SK-N-SH treated with all-trans-retinoic acid at 6 μM for 48 hours (cell line): ENCODE measurements around the gene NPFF.

Experiments used
- ATAC-seq: fragments of 200-7000 bp; cut with Tn5 transposase; 3 replicates; pipeline ENCODE4 v1.9.1; 2020; ENCODE audit warnings: mild to moderate bottlenecking, moderate library complexity
- ARNTL ChIP-seq: fragments of 450-650 bp; formaldehyde crosslinking; IDR thresholded peaks from 2 replicates; pipeline ENCODE4 v1.5.0; 2020; ENCODE audit warnings: low read depth, mild to moderate bottlenecking, moderate library complexity, borderline replicate concordance
- BACH2 ChIP-seq: fragments of 250-450 bp; sonication (Bioruptor Pico); IDR thresholded peaks from 2 replicates; pipeline ENCODE4 v1.9.0; 2021; ENCODE audit warnings: mild to moderate bottlenecking, borderline replicate concordance
- CREB5 ChIP-seq: fragments of 250-450 bp; sonication (Bioruptor Pico); IDR thresholded peaks from 2 replicates; pipeline ENCODE4 v1.5.1; 2020; ENCODE audit warnings: low read depth, mild to moderate bottlenecking, moderate library complexity
- CSDC2 ChIP-seq: fragments of 250-450 bp; sonication (Bioruptor Pico); IDR thresholded peaks from 2 replicates; pipeline ENCODE4 v1.5.0; 2020; ENCODE audit warnings: mild to moderate bottlenecking, moderate library complexity
- CSRNP3 ChIP-seq: fragments of 250-450 bp; sonication (Bioruptor Pico); IDR thresholded peaks from 2 replicates; pipeline ENCODE4 v1.5.1; 2021; ENCODE audit warnings: mild to moderate bottlenecking, moderate library complexity
- ESRRG ChIP-seq: fragments of 250-450 bp; sonication (Bioruptor Pico); IDR thresholded peaks from 2 replicates; pipeline ENCODE4 v1.6.1; 2021; ENCODE audit warnings: mild to moderate bottlenecking
- ISL1 ChIP-seq: fragments of 250-450 bp; sonication (Bioruptor Pico); IDR thresholded peaks from 2 replicates; pipeline ENCODE4 v2.1.2; 2022; ENCODE audit warnings: mild to moderate bottlenecking, moderate library complexity
- OSR1 ChIP-seq: fragments of 250-450 bp; sonication (Bioruptor Pico); IDR thresholded peaks from 2 replicates; pipeline ENCODE4 v1.8.0; 2022; ENCODE audit warnings: moderate library complexity, mild to moderate bottlenecking, inconsistent platforms
- PPARA ChIP-seq: fragments of 250-450 bp; sonication (Bioruptor Pico); IDR thresholded peaks from 2 replicates; pipeline ENCODE4 v1.5.0; 2020; ENCODE audit warnings: mild to moderate bottlenecking, borderline replicate concordance
- RARB ChIP-seq: fragments of 250-450 bp; sonication (Bioruptor Pico); IDR thresholded peaks from 2 replicates; pipeline ENCODE4 v1.8.0; 2021; ENCODE audit warnings: mild to moderate bottlenecking, moderate library complexity
- SNAI2 ChIP-seq: fragments of 250-450 bp; sonication (Bioruptor Pico); IDR thresholded peaks from 2 replicates; pipeline ENCODE4 v1.5.0; 2020; ENCODE audit warnings: mild to moderate bottlenecking, moderate library complexity
- TCF4 ChIP-seq: fragments of 250-450 bp; sonication (Bioruptor Pico); IDR thresholded peaks from 2 replicates; pipeline ENCODE4 v1.8.0; 2021; ENCODE audit warnings: mild to moderate bottlenecking, moderate library complexity, borderline replicate concordance
- TOX ChIP-seq: fragments of 250-450 bp; sonication (Bioruptor Pico); IDR thresholded peaks from 2 replicates; pipeline ENCODE4 v1.8.0; 2021; ENCODE audit warnings: mild to moderate bottlenecking, moderate library complexity, borderline replicate concordance
- TSHZ2 ChIP-seq: fragments of 250-450 bp; sonication (Bioruptor Pico); IDR thresholded peaks from 2 replicates; pipeline ENCODE4 v1.5.0; 2020; ENCODE audit warnings: mild to moderate bottlenecking, moderate library complexity
- ZC3H10 ChIP-seq: fragments of 250-450 bp; sonication (Bioruptor Pico); IDR thresholded peaks from 2 replicates; pipeline ENCODE4 v1.5.1; 2021; ENCODE audit warnings: mild to moderate bottlenecking, moderate library complexity
- ZFP3 ChIP-seq: fragments of 250-450 bp; sonication (Bioruptor Pico); IDR thresholded peaks from 2 replicates; pipeline ENCODE4 v1.5.0; 2020; ENCODE audit warnings: mild to moderate bottlenecking, moderate library complexity
- ZFP30 ChIP-seq: fragments of 450-650 bp; formaldehyde crosslinking; IDR thresholded peaks from 2 replicates; pipeline ENCODE4 v1.5.0; 2022; ENCODE audit warnings: mild to moderate bottlenecking, moderate library complexity
- ZNF565 ChIP-seq: fragments of 450-650 bp; formaldehyde crosslinking; conservative IDR thresholded peaks from 2 replicates; pipeline ENCODE4 v1.5.0; 2020; ENCODE audit warnings: low read depth, mild to moderate bottlenecking, moderate library complexity
- ZNF70 ChIP-seq: fragments of 450-650 bp; formaldehyde crosslinking; IDR thresholded peaks from 2 replicates; pipeline ENCODE4 v1.5.0; 2020; ENCODE audit warnings: mild to moderate bottlenecking, moderate library complexity
- ZNF8 ChIP-seq: fragments of 450-650 bp; formaldehyde crosslinking; IDR thresholded peaks from 2 replicates; pipeline ENCODE4 v1.5.0; 2020; ENCODE audit warnings: mild to moderate bottlenecking, moderate library complexity
- TF ChIP-seq, protein P1 (sequence below): fragments of 250-450 bp; sonication (Bioruptor Pico); IDR thresholded peaks from 2 replicates; pipeline ENCODE4 v1.8.0; 2021; ENCODE audit warnings: low read depth, mild to moderate bottlenecking, moderate library complexity, borderline replicate concordance

Gene NPFF

GRCh38 chr12:53466640-53467039 lies 40.6 kb downstream of the NPFF start (continued):
- TF ChIP-seq TSHZ2, result no peak
- TF ChIP-seq, protein P1, sequence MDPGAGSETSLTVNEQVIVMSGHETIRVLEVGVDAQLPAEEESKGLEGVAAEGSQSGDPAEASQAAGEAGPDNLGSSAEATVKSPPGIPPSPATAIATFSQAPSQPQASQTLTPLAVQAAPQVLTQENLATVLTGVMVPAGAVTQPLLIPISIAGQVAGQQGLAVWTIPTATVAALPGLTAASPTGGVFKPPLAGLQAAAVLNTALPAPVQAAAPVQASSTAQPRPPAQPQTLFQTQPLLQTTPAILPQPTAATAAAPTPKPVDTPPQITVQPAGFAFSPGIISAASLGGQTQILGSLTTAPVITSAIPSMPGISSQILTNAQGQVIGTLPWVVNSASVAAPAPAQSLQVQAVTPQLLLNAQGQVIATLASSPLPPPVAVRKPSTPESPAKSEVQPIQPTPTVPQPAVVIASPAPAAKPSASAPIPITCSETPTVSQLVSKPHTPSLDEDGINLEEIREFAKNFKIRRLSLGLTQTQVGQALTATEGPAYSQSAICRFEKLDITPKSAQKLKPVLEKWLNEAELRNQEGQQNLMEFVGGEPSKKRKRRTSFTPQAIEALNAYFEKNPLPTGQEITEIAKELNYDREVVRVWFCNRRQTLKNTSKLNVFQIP, result no peak
- TF ChIP-seq ZNF565 (CRISPR knock-in tag), result no peak
- no peak for TF ChIP-seq SNAI2 (CRISPR knock-in tag)
- TF ChIP-seq ZFP3 (CRISPR knock-in tag), result no peak

DNA sequence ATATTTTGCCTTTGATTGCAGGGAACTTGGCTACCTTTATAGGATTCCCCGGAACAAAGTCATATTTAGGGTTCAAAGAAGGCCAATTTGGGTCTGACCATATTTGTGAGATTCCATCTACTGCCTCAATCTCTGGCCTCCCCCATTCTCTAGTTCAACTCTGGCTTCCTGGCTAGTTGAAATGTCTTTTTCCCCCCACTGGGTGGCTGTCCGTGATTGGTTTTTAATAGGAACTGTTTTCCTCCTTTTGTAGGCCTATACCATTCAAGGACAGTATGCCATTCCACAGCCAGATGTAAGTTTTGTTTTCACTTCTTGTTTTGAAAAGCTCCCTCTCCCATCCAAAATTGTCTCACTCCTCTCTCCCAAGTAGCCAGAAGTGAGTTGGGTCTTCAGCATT lies 41.6 kb downstream of the NPFF start:
- no peak for TF ChIP-seq ARNTL (CRISPR knock-in tag)
- TF ChIP-seq PPARA (CRISPR knock-in tag), result no peak
- no peak for TF ChIP-seq TCF4 (CRISPR knock-in tag)
- TF ChIP-seq, protein P1, result no peak
- no peak for TF ChIP-seq ZFP30 (CRISPR knock-in tag)
- no peak for TF ChIP-seq ZNF70 (CRISPR knock-in tag)
- TF ChIP-seq, all 23 proteins: peak for 0
- ATAC-seq, result peak; percentile 9; the same call in 2 of the 3 replicates

DNA sequence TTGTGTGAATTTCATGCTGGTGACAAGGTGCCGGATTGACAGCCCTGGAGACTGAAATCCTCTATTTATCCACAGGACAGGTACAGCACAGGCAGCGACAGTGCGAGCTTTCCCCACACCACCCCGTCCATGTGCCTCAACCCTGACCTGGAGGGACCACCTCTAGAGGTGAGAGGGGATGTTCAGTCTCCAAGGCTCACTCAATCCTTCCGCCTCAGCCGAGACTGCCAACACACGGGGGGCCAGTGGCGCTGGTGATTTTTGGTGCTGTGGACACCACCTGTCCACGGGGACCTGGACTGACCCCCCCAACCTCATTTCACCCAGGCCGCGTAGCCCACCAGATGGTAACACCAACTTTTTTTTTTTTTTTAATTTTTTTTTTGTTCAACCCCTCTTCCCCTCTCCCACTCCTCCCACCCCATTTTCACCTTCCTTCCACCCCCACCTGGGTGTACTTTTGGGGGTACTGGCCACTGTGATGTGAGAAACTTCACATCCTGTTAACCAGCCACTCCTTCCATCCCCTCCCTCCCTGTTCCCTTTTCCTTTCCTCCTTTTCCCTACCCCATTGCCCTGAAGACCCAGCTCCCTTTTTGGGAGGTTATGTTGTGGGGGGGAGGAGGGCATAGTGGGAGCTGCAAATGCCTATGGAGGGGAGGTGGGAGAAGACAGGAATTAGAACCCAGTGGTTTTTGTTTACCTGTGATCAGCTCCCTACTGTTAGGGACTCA lies 42.4 kb downstream of the NPFF start:
- peak; percentile 10; the same call in 2 of the 3 replicates for ATAC-seq
- no peak for TF ChIP-seq ESRRG (CRISPR knock-in tag)
- TF ChIP-seq CREB5 (CRISPR knock-in tag), result no peak
- TF ChIP-seq RARB (CRISPR knock-in tag), result no peak
- no peak for TF ChIP-seq SNAI2 (CRISPR knock-in tag)
- TF ChIP-seq ZNF565 (CRISPR knock-in tag), result no peak
- TF ChIP-seq BACH2 (CRISPR knock-in tag), result no peak
- TF ChIP-seq ZFP30 (CRISPR knock-in tag), result no peak
- TF ChIP-seq ZNF8, result no peak
- TF ChIP-seq TSHZ2, result no peak
- TF ChIP-seq ISL1 (CRISPR knock-in tag), result no peak
- TF ChIP-seq ZC3H10 (CRISPR knock-in tag), result no peak
- no peak for TF ChIP-seq OSR1
- TF ChIP-seq CSRNP3 (CRISPR knock-in tag), result no peak
- no peak for TF ChIP-seq CSDC2 (CRISPR knock-in tag)
- TF ChIP-seq TOX (CRISPR knock-in tag), result no peak
- TF ChIP-seq PPARA (CRISPR knock-in tag), result no peak
- TF ChIP-seq, protein P1, result no peak
